HG02623 (cell line): Measurements from ENCODE around the gene MIAT.
"Not testable (repeated sequence)": the region's sequence is repeated elsewhere in the genome, so short reads cannot be mapped to it uniquely, and the experiment has no call there.

Experiments used
- ATAC-seq: cut with Tn5 transposase; IDR thresholded peaks from one replicate; pipeline ENCODE4 v1.9.1; 2021; ENCODE audit warnings: moderate library complexity; ENCODE audit not compliant: unreplicated experiment

MIAT gene

DNA sequence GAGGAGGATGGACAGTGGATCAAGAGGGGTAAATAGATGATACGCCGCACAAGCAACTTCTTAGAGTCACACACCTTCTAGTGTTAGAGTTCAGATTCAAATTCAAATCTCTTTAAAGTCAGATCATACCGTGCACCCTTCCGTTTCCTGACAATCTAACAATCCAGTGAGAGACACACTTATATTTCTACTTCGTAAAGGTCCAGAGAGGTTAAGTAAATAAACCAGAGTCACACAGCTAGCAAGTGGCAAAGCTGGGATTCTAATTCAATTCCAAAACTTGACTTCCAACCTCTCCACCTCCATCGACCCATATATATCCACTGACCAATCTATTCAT, 34.0 kb downstream of the MIAT start:
- ATAC-seq = no peak

DNA sequence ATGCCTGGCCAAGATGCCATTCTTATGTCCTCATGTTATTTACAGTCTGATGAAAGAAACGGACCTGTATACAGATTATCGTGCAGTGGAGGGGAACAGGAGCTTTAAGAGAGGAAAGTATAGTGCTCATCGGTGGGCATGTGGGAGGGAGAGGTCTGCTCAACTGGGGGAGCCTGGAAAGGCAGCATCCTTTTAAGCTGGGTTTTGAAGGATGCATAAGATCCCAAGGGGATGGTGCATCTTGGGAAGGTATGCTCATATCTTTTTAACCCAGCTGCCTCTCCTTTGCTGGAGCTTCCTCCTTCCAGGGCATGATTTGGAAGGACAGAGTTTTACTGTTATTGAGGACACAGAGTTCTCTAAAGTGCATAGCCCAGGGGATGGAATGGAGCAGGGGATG, 34.8 kb downstream of the MIAT start:
- no peak for ATAC-seq

DNA sequence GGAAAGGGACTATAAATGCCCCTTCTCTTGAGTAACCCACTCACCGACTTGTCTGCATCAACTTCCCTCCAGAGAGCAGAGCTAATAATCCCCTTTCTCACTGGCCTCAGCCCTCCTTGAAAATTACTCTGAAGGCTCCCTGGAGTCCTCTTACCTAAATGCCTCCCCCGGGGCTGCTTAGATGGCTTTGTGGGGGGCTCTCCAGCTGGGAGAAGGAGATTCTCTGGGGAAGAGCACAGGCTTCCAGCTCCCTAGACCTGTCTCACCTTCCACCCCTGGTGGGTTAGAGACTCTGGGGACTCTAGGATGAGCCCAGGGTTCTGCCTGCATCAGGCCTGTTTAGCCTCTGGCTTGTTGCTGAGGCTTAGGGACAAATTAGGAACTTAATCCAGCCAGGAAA, 39.8 kb downstream of the MIAT start:
- ATAC-seq = no peak

DNA sequence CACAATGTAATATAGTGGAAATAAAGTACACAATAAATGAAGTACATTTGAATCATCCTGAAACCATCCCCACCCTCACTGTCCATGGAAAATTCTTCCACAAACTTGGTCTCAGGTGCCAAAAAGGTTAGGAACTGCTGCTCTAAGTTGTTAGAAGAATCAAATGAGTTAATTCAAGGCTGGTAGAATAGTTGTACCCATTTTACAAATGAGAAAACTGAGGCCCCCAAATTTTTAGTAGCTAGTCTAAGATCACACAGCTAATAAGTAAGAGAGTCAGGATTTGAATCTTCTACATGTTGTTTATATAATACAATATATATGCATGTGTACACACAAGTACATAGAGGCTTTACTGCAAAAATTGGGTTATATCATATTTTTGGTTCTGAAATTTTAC, 43.1 kb downstream of the MIAT start:
- ATAC-seq = no peak

DNA sequence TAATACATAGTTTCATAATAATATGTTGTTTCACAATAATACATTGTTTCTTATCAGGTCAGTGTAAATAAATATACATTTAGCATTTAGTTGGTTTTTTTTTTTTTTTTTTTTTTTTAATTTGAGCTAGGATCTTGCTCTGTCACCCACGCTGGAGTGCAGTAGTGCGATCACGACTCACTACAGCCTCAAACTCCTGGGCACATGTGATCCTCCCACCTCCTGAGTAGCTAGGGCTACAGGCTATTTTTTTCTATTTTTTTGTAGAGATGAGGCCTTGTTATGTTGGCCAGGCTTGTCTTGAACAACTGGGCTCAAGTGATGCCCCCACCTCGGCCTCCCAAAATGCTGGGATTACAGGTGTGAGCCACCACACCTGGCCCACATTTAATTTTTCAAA, 43.5 kb downstream of the MIAT start:
- no peak for ATAC-seq

DNA sequence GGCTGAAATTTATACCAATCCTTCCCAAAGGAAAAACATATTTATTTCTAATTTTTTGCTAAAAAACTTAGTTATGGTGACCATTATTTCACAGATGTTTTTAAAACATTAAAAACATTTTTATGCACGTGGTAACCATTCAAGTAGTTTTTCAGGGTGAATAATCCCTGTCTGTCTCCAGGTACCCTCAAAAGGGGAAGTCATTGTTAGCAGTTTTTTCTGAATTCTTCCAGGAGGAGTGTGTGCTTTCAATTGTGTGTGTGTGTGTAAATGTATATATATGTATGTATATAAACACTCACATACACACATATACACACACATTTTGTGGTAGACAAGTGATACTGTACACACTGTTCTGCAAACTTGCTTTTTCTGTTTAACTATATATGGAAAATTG, 43.9 kb downstream of the MIAT start:
- no peak for ATAC-seq

DNA sequence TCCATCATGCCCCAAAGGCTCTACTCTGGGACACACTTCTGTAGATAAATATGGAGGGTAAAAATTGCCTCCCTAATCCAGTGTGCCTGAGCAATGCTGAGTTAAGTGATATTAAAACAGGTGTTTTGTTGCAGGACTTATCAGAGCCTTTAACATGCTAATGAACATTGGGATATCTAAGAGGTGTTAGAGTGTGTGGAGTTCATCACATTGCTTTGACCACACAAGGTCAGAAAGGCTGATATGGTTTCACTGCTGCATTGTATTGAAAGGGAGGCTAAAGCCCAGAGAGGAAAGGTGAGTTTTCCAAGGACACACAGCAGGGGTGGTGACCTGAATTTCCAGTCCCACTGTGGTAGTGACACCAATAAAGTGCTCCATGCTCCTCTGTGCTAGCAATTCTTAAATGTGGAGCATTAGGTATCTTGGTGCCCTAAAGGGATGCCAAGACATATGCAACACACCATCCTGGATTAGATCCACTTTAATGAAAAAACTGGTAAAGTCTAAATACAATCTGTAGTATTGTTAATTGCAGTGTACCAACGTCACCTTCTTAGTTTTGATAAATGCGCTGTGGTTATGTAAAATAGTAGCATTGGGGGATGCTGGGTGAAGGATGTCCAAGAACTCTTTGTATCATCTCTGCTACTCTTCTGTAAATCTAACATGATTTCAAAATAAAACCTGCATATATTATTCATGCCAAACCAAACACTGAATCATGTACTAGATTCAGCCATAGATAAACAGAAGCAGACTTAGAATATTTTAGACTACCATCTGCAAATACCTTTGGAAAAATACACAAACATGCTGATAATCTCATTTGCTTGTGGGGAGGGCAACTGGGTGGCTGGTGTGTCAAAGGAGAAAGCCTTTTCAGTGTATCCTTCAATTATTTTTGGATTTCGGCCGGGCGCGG, 45.8 kb downstream of the MIAT start:
- ATAC-seq = no peak

DNA sequence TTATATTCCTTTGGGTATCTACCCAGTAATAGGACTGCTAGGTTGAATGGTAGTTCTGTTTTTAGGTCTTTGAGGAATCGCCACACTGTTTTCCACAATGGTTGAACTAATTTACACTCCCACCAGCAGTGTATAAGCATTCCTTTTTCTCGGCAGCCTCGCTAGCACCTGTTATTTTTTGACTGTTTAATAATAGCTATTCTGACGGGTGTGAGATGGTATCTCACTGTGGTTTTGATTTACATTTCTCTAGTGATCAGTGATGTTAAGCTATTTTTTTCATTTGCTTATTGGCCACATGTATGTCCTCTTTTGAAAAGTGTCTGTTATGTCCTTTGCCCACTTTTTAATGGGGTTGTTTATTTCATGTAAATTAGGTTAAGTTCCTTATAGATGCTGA, 48.0 kb downstream of the MIAT start:
- ATAC-seq = not testable (repeated sequence)

DNA sequence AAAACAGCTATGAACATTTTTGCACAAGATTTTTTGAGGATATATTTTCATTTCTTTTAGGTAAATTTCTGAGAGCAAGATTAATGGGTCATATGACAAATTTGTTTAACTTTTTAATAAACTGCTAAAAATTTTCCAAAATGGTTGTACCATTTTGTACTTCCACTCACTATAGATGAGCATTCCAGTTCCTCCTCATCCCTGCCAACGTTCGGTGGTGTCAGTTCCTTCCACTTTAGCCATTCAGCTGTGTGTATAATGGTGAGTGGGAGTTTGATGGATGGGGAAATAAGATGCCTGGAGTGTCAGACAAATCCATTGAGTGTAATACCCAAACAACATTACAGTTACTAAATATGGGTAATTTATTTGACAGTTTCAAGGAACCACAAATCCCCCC, 49.7 kb downstream of the MIAT start:
- no peak for ATAC-seq

DNA sequence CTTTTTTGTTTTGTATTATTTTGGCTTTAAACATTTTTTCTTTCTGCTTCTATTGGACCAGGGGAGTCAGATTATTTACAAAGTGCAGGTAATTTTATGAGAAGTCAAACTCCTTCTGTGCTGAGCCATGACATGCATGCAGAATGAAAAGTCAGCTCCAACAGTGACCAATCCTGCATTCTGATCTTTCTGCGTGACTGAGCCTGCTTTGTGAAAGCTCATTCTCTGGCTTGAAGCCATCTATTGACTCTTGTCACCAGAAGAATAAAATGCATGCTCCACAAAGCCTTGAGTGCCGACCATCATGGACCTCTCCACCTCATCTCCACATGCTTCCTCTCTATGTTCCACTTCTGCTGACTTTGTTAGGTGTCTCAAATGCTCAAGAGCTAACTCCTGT, 50.2 kb downstream of the MIAT start:
- ATAC-seq = no peak

DNA sequence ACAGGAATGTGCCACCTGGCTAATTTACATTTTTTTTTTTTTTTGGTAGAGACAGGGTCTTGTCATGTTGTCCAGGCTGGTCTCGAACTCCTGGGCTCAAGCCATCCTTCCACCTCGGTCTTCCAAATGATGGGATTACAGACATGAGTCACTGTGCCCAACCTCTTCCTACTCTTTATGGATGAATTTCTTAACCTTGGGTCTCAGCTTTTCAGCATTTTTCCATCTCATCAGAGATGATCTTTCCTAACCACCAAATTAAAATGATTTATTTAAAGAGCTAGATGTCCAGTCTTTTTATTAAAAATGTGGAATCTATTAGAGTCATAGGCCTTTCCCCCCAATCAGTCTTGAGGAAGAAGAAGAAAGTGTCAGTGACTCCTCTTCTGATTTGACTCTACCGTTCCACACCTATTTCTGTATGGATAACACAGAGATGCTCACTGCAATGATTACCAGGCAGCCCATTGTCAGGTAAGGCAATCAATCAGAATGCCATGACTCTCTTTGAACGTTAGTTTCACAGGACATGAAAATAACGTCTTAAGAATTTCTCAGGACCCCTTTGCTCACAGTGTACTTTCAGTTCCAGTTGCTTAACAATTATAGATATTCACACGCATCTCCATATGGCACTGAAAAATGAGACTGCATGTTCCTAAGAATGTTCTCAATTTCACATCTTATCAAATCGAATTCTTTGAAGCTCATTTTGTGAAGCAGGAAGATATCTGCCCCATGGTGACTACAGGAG, 51.0 kb downstream of the MIAT start:
- ATAC-seq = no peak

DNA sequence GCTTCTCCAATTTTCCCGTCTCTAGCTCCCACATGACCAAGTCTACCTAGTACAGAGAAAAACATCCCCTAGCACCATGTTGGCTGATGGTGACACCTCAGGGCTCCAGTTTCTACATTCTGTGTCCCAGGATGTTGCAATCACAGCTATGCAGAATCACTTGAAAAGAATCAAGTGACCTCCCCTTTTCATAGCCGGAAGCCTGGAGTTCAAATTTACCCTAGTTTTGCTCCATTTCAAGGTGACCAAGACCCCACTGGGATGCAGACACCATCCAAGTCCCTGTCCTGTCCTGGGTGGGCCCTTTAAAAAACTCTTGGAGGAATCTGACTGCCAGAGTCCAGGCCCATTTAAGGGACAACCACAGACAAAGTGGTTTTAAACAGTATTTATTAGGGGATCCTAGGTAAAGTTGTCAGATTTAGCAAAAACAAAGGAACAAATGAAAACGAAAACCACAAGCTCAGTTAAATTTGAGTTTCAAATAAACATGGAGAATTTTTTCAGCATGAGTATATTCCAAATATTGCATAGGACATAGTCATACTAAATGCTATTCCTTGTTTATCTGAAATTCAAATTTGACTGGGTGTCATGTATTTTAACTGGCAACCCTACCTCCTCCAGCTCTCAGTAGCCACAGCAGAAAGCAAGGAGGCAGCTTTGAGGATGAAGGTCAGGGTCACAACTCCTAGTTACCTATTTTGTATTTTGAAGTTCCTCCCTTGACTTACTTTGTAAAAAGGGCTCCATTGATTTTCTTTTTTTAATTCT, 52.4 kb downstream of the MIAT start:
- no peak for ATAC-seq

DNA sequence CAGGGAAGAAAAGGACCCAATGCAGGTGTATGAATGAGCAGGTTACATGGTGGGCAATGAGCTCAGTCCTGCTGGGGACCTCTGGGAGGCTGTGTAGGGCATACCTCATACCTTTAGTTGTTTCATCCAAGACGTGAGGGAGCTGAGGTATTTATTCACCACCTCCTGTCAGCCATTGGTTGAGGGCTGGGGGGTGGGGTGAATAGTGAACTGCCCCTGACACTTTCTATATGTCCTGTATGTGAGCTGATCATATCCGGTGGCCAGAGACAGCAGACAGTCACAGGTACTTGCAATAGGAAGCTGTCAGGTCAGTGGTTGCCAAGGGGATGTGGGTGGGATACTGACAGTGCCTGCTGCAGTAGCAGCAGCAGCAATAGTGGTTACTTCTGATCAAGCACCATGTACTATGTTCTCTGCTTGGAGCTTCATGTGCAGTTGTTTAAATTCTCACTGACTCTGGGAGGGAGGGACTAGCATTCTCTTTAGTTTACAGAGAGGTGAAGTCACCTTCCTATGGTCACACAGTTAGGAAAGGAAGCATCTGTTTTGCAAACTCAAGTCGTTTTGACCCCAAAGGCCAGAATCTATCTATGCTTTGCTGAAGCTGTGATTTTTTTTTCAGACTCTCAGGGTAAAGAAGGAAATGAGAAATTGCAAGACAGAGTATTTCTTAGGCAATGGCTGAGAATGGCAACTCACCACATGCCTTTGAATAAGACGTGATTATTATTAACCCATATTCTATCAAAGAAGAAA, 54.0 kb downstream of the MIAT start:
- ATAC-seq = no peak

DNA sequence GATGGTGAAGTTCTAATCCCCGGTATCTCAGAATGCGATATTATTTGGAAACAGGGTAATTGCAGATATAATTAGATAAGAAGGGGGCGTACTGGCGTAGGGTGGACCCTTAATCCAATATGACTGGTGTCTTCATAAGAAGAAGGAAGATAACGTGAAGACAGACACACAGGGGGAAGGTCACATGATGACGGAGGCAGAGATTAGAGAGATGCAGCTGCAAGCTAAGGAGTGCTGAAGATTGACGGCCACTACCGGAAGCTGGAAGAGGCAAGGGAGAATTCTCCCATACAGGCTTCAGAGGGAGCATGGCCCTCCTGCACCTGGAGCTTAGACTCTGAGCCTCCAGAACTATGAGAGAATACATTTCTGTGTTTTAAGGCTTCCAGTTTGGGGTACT, 54.8 kb downstream of the MIAT start:
- no peak for ATAC-seq

DNA sequence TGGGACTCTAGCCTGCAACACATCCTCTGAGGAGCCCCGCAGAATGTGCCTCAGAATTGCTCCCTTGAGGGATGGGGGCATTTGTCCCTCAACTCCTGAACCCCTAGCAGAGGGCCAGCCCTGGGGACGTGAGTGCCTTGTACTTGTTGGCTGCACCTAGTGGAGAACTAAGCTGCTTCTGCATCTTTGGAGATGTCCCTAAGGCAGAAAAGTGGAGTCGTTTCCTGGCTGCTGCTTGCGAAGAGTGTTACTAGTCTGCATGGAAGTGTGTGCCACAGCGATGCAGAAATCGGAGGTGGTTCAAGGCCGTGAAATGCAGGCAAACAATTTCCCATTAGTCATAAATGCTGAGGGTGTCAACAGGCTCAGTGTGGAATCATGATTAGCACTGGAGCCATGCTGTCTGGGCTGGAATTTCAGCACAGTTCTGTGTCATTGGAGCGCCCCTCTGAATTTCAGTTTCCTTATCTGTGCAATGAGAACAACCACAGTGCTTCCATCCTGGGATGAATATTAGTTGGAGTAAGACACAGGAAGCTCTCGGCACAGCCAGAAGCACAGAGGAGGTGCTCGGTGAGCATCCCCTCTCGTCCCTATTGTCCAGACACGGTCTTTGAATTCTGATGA, 56.5 kb downstream of the MIAT start:
- no peak for ATAC-seq

DNA sequence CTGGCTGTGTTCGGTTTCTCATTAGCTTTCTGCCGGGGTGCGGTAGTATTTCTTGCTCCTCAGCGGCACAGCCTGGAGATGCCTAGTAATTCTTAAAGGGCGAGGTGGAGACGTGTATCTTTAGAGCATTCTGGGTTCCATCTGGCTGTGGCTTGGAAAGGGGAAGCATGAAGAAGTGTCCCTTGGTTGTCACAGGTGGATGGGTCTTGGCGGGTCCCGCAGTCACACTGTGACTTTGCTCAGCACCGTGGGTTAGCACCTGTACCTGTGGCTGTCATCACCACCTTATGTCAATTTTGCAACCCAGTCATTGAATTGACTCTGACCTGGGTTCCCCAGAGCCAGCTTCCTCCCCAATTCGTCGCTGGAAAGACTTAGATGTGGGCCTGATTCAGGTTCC, 57.6 kb downstream of the MIAT start:
- no peak for ATAC-seq

DNA sequence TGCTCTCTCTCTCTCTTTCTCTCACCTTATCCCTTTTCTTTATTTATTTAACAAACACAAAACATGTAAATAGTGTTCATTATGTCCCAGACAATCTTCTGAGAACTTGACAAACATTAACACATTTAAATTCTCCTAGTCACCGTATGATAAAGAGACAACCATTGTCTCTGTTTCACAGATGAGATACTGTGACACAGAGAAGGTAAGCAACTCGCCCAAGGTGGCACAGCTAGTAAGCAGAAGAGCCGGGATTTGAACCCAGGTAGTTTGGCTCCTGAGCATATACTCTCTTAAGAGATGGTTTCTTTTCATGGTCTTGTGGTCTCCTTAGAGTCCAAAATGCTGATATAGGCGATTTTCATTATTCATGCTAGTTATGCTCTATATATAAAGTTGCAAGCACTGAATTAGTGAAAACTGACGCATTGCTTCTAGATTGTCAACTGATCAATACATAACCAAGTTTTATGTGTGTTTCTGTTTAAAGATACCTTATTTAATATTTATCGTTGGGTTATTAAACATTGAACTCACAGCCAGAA, 58.1 kb downstream of the MIAT start:
- no peak for ATAC-seq

DNA sequence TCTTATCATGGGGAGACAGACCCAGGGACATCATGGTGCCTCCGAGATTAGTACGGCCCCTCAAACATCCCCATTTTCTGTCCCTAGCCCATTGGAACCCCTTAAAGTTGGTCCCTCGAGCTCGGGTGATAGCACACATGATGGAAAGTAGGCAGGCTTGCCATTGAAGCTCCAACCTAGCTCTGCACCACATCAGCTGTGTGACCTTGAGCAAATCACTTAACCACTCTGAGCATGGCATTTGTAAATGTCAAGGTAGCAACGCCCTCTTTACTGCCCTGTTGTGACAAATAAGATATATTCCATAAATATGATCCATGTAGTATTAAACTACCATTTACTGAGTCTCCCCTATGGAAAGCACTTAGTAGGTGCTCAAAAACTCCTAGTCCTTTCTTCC, 61.1 kb downstream of the MIAT start:
- ATAC-seq = no peak

DNA sequence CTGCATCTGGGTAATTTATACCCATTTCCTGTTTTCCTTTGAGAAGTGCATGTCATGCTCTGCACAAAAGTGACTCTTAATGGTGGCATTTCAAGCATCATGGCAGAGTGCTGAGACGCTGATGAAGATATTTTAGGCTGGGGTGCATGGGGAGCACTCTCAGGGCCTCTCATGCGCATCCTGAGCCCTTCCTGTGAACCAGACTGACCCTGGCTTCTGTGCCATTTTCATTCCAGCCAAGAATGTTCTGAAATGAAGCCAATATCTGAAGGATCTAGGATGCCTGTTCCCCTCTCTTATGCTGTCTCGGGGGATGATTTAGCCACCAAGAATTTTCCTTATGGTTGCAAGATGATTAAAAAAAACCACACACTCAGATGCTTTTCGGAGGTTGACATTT, 61.5 kb downstream of the MIAT start:
- ATAC-seq = no peak

DNA sequence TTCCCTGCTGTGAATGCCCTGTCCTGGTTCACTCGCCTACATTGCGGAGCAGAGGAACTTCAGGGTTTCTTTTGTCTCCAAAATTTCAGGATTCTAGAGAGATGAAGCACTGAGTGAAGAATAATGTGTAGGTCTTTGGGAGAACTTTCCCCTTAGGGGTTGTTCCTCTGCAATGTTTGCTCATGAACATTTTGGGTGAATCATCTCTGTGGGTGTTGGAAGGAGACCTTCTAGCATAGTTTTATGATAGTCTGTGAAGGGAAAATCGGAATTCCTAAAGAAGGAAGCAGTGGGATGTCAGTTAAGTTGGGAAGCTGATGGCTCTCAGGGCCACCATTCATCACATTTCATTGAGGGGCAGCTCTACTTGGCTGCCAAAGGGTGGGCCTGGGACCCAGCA, 64.8 kb downstream of the MIAT start:
- ATAC-seq = no peak
